ENCODE data around the gene SHOC1.
A peak's percentile ranks its signal among the peaks of the same experiment; 100 is the strongest.
"Not testable (repeated sequence)": the region's sequence is repeated elsewhere in the genome, so short reads cannot be mapped to it uniquely, and the experiment has no call there.

Gene SHOC1

GRCh38 chr9:111804636-111805035 is 9.9 kb upstream of the SHOC1 start:
- DNase-seq: no peak

GRCh38 chr9:111803924-111804323 is 9.2 kb upstream of the SHOC1 start:
- DNase-seq: no peak

GRCh38 chr9:111799915-111800526 is 5.3 kb upstream of the SHOC1 start:
- no peak for DNase-seq

GRCh38 chr9:111799506-111799905 is 4.8 kb upstream of the SHOC1 start:
- no peak for DNase-seq

- no peak for DNase-seq
Measured at GRCh38 chr9:111798786-111799185, 4.0 kb upstream of the SHOC1 start.

GRCh38 chr9:111795557-111795839 is 761 bp upstream of the SHOC1 start:
- no peak for DNase-seq

GRCh38 chr9:111791821-111792220 is 2.9 kb downstream of the SHOC1 start:
- DNase-seq: not testable (repeated sequence)

- no peak for DNase-seq
Measured at GRCh38 chr9:111789881-111790280, 4.9 kb downstream of the SHOC1 start.

- DNase-seq: no peak
Measured at GRCh38 chr9:111783857-111784256, 10.9 kb downstream of the SHOC1 start.

GRCh38 chr9:111783424-111783823 is 11.3 kb downstream of the SHOC1 start:
- DNase-seq: no peak

GRCh38 chr9:111766066-111766465 is 28.7 kb downstream of the SHOC1 start:
- no peak for DNase-seq

- DNase-seq: no peak
Measured at GRCh38 chr9:111762556-111762955, 32.2 kb downstream of the SHOC1 start.

- DNase-seq: peak; percentile 82 to 91
Measured at GRCh38 chr9:111759762-111760639, 34.7 kb downstream of the SHOC1 start.

GRCh38 chr9:111754800-111755199 is 39.9 kb downstream of the SHOC1 start:
- no peak for DNase-seq

- DNase-seq: no peak
Measured at GRCh38 chr9:111752455-111752854, 42.3 kb downstream of the SHOC1 start.
